GM19463 (cell line): ENCODE results near the gene MED15.
"Not testable (repeated sequence)": the region's sequence is repeated elsewhere in the genome, so short reads cannot be mapped to it uniquely, and the experiment has no call there.

Experiments used
- ATAC-seq: cut with Tn5 transposase; IDR thresholded peaks from one replicate; pipeline ENCODE4 v1.9.1; 2021; ENCODE audit warnings: mild to moderate bottlenecking, moderate library complexity; ENCODE audit not compliant: unreplicated experiment

MED15 gene

GRCh38 chr22:20619045-20619892 is 111.9 kb downstream of the MED15 start:
- no peak for ATAC-seq

GRCh38 chr22:20619893-20620194 is 112.4 kb downstream of the MED15 start:
- not testable (repeated sequence) for ATAC-seq

- ATAC-seq = no peak
These were observed 113.8 kb downstream of the MED15 start for GRCh38 chr22:20621162-20621561.

GRCh38 chr22:20622650-20623339 is 115.4 kb downstream of the MED15 start:
- ATAC-seq = no peak

GRCh38 chr22:20624161-20624616 is 116.8 kb downstream of the MED15 start:
- peak; percentile 83 for ATAC-seq

- no peak for ATAC-seq
These were observed 117.9 kb downstream of the MED15 start for GRCh38 chr22:20625270-20625669.

- ATAC-seq = no peak
These were observed 119.4 kb downstream of the MED15 start for GRCh38 chr22:20626811-20627210.

GRCh38 chr22:20627432-20627831 is 120.0 kb downstream of the MED15 start:
- no peak for ATAC-seq

- no peak for ATAC-seq
These were observed 120.9 kb downstream of the MED15 start for GRCh38 chr22:20628081-20628939.

GRCh38 chr22:20629401-20629800 is 122.0 kb downstream of the MED15 start:
- ATAC-seq = no peak

GRCh38 chr22:20630873-20631617 is 123.6 kb downstream of the MED15 start:
- ATAC-seq = no peak

- no peak for ATAC-seq
These were observed 124.7 kb downstream of the MED15 start for GRCh38 chr22:20632082-20632481.

GRCh38 chr22:20632518-20632917 is 125.1 kb downstream of the MED15 start:
- no peak for ATAC-seq

GRCh38 chr22:20634560-20635226 is 127.3 kb downstream of the MED15 start:
- ATAC-seq = no peak

- no peak for ATAC-seq
These were observed 127.8 kb downstream of the MED15 start for GRCh38 chr22:20635227-20635591.

- ATAC-seq = no peak
These were observed 128.8 kb downstream of the MED15 start for GRCh38 chr22:20636075-20636812.

- ATAC-seq = no peak
These were observed 129.5 kb downstream of the MED15 start for GRCh38 chr22:20636945-20637344.
